BJ (cell line): ENCODE data around the gene KHSRP. TPM values are rescaled to one million over a fixed set of nuclear protein-coding genes. Genes with fewer than 3 reads are reported as not detected.

Experiments
- CTCF ChIA-PET: fragments of 350-600 bp; formaldehyde crosslinking; extraction: SDS; loops from one replicate; lab custom pipeline; 2021; ENCODE audit warnings: antibody characterized with exemption, inconsistent platforms; lab: Yijun Ruan, JAX
- POLR2A ChIA-PET: fragments of 300-600 bp; sonication (Branson Sonifier 250); formaldehyde crosslinking; extraction: SDS; loops from one replicate; lab custom pipeline; 2021; ENCODE audit warnings: antibody characterized with exemption; lab: Charles Lee
- DNase-seq: peaks from one replicate; pipeline ENCODE4 v3.0.0-alpha.2; 2011; ENCODE audit warnings: low read depth
- H3K27me3 ChIP-seq: 2 replicates; pipeline ENCODE4 v1.6.0; 2011; ENCODE audit warnings: low read length; ENCODE audit not compliant: control insufficient read depth, insufficient read depth
- H3K36me3 ChIP-seq: 2 replicates; pipeline ENCODE4 v1.5.1; 2011; ENCODE audit warnings: low read length; ENCODE audit not compliant: control insufficient read depth, insufficient read depth
- H3K4me3 ChIP-seq: 2 replicates; pipeline ENCODE4 v1.5.1; 2011; ENCODE audit warnings: low read depth, mild to moderate bottlenecking, control low read depth, low read length
- polyA plus RNA-seq: library from polyadenylated mRNA; depleted of rRNA; stranded (reverse); fragments of >200 nt; gene quantifications from 2 replicates; pipeline ENCODE4 v1.2.3, GENCODE V29; 2011
- TF ChIP-seq, protein P1 (sequence below): IDR thresholded peaks from 2 replicates; pipeline ENCODE4 v1.5.1; 2011; ENCODE audit warnings: low read depth, mild to moderate bottlenecking, control low read depth, inconsistent platforms, low read length, moderate library complexity; ENCODE audit not compliant: insufficient read depth

Gene KHSRP
- polyA plus RNA-seq, 1 experiment = 68.7 TPM

DNA sequence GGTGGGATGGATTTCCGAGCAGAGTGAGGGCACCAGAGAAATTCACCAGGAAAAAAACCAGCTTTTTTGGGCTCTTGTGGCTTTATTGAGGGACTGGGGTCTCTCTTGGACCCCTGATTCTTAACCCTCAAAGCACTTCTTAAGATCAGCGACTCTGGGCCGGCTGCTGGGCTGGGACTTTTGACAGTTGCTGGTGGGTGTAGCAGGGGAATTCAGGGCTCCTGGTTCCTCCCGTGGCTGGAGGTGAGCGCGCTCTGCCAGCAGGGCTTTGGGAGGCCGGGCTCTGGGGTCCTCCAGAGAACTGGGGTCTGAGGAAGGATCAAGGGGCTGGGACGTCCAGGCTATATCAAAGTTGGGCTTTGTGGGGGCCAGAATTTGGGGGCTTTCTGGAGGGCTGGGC, 42.8 kb upstream of the KHSRP start:
- TF ChIP-seq, protein P1, sequence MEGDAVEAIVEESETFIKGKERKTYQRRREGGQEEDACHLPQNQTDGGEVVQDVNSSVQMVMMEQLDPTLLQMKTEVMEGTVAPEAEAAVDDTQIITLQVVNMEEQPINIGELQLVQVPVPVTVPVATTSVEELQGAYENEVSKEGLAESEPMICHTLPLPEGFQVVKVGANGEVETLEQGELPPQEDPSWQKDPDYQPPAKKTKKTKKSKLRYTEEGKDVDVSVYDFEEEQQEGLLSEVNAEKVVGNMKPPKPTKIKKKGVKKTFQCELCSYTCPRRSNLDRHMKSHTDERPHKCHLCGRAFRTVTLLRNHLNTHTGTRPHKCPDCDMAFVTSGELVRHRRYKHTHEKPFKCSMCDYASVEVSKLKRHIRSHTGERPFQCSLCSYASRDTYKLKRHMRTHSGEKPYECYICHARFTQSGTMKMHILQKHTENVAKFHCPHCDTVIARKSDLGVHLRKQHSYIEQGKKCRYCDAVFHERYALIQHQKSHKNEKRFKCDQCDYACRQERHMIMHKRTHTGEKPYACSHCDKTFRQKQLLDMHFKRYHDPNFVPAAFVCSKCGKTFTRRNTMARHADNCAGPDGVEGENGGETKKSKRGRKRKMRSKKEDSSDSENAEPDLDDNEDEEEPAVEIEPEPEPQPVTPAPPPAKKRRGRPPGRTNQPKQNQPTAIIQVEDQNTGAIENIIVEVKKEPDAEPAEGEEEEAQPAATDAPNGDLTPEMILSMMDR = no peak
- no peak overlapping the region for H3K4me3 ChIP-seq
- CTCF ChIA-PET = no interaction called here
- POLR2A ChIA-PET = no interaction called here
- DNase-seq = no peak
- no peaks in the 10 kb centered on the region for H3K36me3 ChIP-seq
- H3K27me3 ChIP-seq = peaks cover 8% of the 10 kb centered on the region

DNA sequence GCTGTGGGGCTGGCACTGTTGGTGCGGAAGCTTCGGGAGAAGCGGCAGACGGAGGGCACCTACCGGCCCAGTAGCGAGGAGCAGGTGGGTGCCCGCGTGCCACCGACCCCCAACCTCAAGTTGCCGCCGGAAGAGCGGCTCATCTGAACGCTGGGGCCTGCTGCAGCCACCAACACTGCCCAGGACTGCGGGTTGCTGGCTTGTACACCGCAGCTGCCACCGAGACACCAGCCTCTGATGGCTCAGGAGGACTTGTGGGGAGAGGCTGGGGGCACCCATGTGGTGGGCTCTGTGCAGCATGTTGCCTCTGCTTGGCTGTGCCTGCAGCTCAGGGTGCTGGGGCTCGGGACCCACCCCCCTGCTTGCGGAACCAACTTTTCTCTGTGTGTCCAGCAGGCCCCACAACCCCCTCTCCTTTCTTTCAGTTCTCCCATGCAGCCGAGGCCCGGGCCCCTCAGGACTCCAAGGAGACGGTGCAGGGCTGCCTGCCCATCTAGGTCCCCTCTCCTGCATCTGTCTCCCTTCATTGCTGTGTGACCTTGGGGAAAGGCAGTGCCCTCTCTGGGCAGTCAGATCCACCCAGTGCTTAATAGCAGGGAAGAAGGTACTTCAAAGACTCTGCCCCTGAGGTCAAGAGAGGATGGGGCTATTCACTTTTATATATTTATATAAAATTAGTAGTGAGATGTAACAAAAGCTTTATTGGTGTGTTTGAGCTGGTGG, 42.1 kb upstream of the KHSRP start:
- ChIA-PET POLR2A (no interaction called here), CTCF (interaction anchor here (0.7 kb wide), 1 partner anchor 97 kb away, joined by 4 read pairs; no protein-coding TSS in a partner anchor)
- DNase-seq = no peak
- Histone ChIP-seq H3K4me3 (no peak overlapping the region), H3K27me3 (peaks cover 8% of the 10 kb centered on the region), H3K36me3 (no peaks in the 10 kb centered on the region)
- TF ChIP-seq, protein P1 = no peak

DNA sequence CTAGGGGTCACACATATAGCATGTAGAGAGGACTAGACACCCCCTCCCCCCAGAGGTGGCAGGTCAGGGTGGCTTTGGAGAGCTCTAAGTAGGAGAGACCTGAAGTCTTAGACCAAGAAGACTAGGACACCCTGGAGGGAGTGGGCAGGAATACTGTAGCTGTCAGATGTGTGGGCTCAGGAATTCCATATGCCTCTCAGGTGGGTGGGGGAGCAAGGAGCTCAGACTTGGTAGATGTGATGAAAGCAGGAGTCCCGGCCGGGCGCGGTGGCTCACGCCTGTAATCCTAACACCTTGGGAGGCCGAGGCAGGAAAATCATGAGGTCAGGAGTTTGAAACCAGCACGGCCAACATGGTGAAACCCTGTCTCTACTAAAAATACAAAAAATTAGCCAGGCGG, 41.1 kb upstream of the KHSRP start:
- peaks cover 8% of the 10 kb centered on the region for H3K27me3 ChIP-seq
- ChIA-PET POLR2A (no interaction called here), CTCF (no interaction called here)
- no peak overlapping the region for H3K4me3 ChIP-seq
- no peak for DNase-seq
- H3K36me3 ChIP-seq = no peaks in the 10 kb centered on the region
- TF ChIP-seq, protein P1 = no peak

DNA sequence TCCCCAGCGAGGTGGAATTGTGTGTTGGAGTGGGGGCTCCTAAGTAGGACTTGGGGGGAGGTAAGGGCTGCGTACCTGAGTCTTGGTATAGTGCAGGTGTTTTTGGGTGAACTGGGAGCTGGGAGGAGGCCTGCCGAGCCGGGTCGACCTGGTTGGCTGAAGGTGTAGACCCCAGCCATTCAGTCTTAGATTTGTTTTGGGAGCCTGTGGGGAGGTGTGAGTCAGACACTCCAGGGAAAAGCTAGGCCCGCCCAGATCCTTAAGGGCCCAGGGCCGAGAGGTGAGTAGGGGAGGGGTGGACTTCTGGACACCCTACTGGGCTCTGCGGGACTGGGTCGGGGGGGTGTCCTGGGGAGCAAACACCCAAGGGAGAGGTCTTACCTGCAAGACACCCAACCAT, 40.4 kb upstream of the KHSRP start:
- Histone ChIP-seq H3K4me3 (no peak overlapping the region), H3K36me3 (no peaks in the 10 kb centered on the region), H3K27me3 (peaks cover 8% of the 10 kb centered on the region)
- POLR2A ChIA-PET = no interaction called here
- DNase-seq = no peak
- CTCF ChIA-PET = no interaction called here
- TF ChIP-seq, protein P1 = no peak

DNA sequence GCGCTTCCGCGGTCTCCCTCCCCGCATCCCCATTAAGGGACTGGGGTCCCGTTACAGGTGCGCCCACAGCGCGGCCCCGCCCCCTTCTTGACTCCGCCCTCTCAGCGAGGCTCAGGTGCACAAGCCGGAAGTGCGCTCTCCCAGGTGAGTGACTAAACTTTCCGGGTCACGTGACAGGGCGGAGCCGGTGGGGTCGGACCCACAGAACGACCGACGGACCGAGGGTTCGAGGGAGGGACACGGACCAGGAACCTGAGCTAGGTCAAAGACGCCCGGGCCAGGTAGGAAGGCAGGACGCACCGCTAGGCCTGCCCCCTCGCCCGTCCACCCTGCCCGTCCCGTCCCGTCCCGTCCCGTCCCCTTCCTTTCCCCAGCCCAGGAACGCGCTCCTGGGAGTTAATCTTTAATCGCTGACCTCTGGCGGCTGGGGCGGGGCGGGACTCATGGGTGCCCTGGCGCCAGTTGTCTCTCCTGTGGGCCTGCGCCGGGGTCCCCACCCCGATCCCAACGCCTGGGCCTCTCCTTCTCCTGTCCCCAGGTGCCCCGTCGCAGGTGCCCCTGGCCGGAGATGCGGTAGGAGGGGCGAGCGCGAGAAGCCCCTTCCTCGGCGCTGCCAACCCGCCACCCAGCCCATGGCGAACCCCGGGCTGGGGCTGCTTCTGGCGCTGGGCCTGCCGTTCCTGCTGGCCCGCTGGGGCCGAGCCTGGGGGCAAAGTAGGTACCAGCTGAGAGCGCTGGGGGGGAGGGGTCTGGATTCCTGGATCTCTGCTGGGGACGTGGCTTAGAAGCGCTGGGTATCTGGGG, 39.7 kb upstream of the KHSRP start, which contains the start of gene CRB3:
Gene CRB3 (plus strand): TSS at position 202 of the 804 bp plus-strand sequence. CDS start 431 bp downstream, at position 633.
- CTCF ChIA-PET = no interaction called here
- TF ChIP-seq, protein P1 = no peak
- H3K27me3 ChIP-seq = peaks cover 8% of the 10 kb centered on the region
- POLR2A ChIA-PET = no interaction called here
- no peak for DNase-seq
- no peaks in the 10 kb centered on the region for H3K36me3 ChIP-seq
- H3K4me3 ChIP-seq = no peak within 1 kb of the TSS
